ENCODE measurements around the gene NACC2. TPM values are rescaled to one million over a fixed set of nuclear protein-coding genes. Genes with fewer than 3 reads are reported as not detected.

Gene NACC2
- total and polyA plus RNA-seq, 9 of the 15 experiments (the other 6 are each of a cell fraction or from before 2014, with no cell fraction given), result 0.70 to 25.1 (median 5.6) TPM

GRCh38 chr9:136078024-136078423, 17.1 kb downstream of the NACC2 start:
- TF ChIP-seq POLR2B (IDR thresholded peaks at IDR 0.05; ENCODE audit: low read depth, partially characterized antibody) (no peak), BRCA1 (IDR thresholded peaks at IDR 0.05) (no peak), BRCA1 (CRISPR knock-in tag; IDR thresholded peaks at IDR 0.05) (no peak), NBN (IDR thresholded peaks at IDR 0.05; ENCODE audit: low read depth) (no peak), USF2 (CRISPR knock-in tag; IDR thresholded peaks at IDR 0.05) (no peak), EGR1 (conservative IDR thresholded peaks at IDR 0.05) (no peak), NUFIP1 (IDR thresholded peaks at IDR 0.05; ENCODE audit: partially characterized antibody) (no peak), RBM39 (optimal IDR thresholded peaks at IDR 0.05; ENCODE audit: low read depth, low read length) (no peak)
- TF ChIP-seq, protein P1, sequence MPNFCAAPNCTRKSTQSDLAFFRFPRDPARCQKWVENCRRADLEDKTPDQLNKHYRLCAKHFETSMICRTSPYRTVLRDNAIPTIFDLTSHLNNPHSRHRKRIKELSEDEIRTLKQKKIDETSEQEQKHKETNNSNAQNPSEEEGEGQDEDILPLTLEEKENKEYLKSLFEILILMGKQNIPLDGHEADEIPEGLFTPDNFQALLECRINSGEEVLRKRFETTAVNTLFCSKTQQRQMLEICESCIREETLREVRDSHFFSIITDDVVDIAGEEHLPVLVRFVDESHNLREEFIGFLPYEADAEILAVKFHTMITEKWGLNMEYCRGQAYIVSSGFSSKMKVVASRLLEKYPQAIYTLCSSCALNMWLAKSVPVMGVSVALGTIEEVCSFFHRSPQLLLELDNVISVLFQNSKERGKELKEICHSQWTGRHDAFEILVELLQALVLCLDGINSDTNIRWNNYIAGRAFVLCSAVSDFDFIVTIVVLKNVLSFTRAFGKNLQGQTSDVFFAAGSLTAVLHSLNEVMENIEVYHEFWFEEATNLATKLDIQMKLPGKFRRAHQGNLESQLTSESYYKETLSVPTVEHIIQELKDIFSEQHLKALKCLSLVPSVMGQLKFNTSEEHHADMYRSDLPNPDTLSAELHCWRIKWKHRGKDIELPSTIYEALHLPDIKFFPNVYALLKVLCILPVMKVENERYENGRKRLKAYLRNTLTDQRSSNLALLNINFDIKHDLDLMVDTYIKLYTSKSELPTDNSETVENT (CRISPR knock-in tag; IDR thresholded peaks at IDR 0.05), result no peak
- Histone ChIP-seq H3K4me3 (no peak overlapping the region), H2AFZ (ENCODE audit: low read depth, low read length) (no peak overlapping the region), H3K36me3 (ENCODE audit: control insufficient read depth, insufficient read depth, low read length) (peaks cover 60% of the 10 kb centered on the region), H3K9me3 (replicated peaks; ENCODE audit: control insufficient read depth, insufficient read depth, low read depth, low read length) (no peaks in the 10 kb centered on the region), H3K27ac (ENCODE audit: extremely low read depth, low read depth, low read length) (no peak overlapping the region), H3K4me2 (ENCODE audit: insufficient read depth, low read length) (no peak overlapping the region), H3K9ac (ENCODE audit: insufficient read depth in 1 of 2, low read depth in 2 of 2, low read length in 2 of 2) (no peak overlapping the region), H3K9me1 (ENCODE audit: control insufficient read depth, insufficient read depth, low read length) (peaks cover 5% of the 10 kb centered on the region), H3K4me1 (replicated peaks in 1 of 2; ENCODE audit: control insufficient read depth in 2 of 2, insufficient read depth in 2 of 2, low read length in 2 of 2) (peaks cover 0 to 59% of the 10 kb centered on the region in 2 experiments; a peak in 2 of 5 replicates), H3K79me2 (ENCODE audit: control insufficient read depth, insufficient read depth, low read length) (peaks cover 90% of the 10 kb centered on the region), H4K20me1 (replicated peaks; ENCODE audit: control insufficient read depth, insufficient read depth, low read length) (peaks cover 17% of the 10 kb centered on the region), H3K27me3 (ENCODE audit: control insufficient read depth in 2 of 2, insufficient read depth in 2 of 2, low read length in 2 of 2) (no peaks in the 10 kb centered on the region)
- FAIRE-seq (no peak), ATAC-seq (no peak), DNase-seq (ENCODE audit: extremely low read depth in 1 of 4, low spot score in 3 of 4) (no peak)
- POLR2A ChIA-PET, result no interaction called here
- CTCF ChIA-PET (ENCODE audit: low intra/inter-chr PET ratio), result no interaction called here
- intact Hi-C loops (cut with micrococcal nuclease) (no loop called here), in situ Hi-C loops (cut with MboI) (no loop called here)
- BruUV-seq (replicated peaks), result no TSS peak
- WGBS (ENCODE audit: insufficient coverage, low coverage, missing lambda C conversion rate), result 87% methylated on average over 11 of the region's 12 CpGs

Measured in K562 (cell line).